ENCODE data around the gene MYH9. TPM values are rescaled to one million over a fixed set of nuclear protein-coding genes. Genes with fewer than 3 reads are reported as not detected.

MYH9 gene
- total RNA-seq, 2 experiments from 2014 or later: 112 to 223 TPM

DNA sequence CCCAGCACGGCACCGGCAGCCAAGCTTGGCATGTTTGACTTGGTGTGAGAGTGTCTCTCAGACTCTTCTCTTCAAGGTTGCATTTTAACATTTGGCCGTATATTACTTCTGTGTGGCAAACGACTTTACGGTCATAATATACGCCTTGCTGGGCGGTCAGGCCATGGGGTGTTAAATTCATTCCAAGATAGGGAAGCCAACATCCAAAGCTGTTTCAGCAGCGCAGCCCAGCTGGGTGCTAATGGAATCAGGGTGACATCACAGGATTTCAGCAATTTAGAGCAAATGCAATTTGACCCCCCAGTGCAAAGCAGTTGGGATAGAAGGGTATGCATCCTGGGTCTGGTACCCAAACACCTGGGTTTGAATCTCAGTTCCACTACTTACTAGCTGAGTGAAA, 16.7 kb upstream of the MYH9 start:
- H3K36me3 ChIP-seq (ENCODE audit: insufficient read depth, low read length): no peaks in the 10 kb centered on the region
- no peak for DNase-seq (ENCODE audit: low spot score)
- no peaks in the 10 kb centered on the region for H3K79me2 ChIP-seq (ENCODE audit: insufficient read depth, low read depth, low read length)
- no peaks in the 10 kb centered on the region for H3K9me3 ChIP-seq (ENCODE audit: low read length)
- no peak overlapping the region for H3K4me2 ChIP-seq (ENCODE audit: low read length)
- no peak for TF ChIP-seq EZH2phosphoT487 (IDR thresholded peaks at IDR 0.05; ENCODE audit: borderline replicate concordance, low read depth, low read length)
- no peak overlapping the region for H3K4me3 ChIP-seq (ENCODE audit: low read depth, low read length, poor library complexity, severe bottlenecking)
- H4K20me1 ChIP-seq (ENCODE audit: insufficient read depth, low read length): no peaks in the 10 kb centered on the region
- H3K4me1 ChIP-seq (ENCODE audit: insufficient read depth, low read length, poor library complexity, severe bottlenecking): peaks cover 37% of the 10 kb centered on the region
- H2AFZ ChIP-seq (ENCODE audit: low read length): no peak overlapping the region
- intact Hi-C loops (cut with micrococcal nuclease; ENCODE audit: unreplicated experiment): loop anchor here (2.0 kb wide), 2 partner anchors 16 to 50 kb away; no protein-coding TSS in a partner anchor
- ChIA-PET POLR2A (interaction anchor here (1.4 kb wide), 1 partner anchor 47 kb away, joined by 3 read pairs; no protein-coding TSS in a partner anchor), CTCF (ENCODE audit: unreplicated experiment) (no interaction called here)
- BruUV-seq (replicated peaks): no TSS peak
- H3K9me2 ChIP-seq (ENCODE audit: insufficient read depth, low read length): no peaks in the 10 kb centered on the region
- peak overlapping the region; percentile 92 for H3K27ac ChIP-seq (ENCODE audit: low read depth, low read length, poor library complexity, severe bottlenecking)

DNA sequence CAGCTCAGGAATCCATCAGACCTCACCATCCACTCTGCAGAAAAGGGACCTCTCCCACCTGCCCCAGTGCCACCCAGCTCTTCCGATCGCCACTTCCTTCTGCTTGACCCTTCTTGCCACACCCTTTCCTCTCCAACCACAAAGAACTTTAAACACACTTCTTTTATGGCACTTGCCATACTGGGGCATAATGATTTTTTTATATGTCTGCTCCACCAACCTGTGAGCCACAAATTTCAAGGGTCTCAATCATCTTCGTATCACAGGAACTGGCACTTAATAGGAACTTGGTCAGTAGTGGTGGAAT, 11.7 kb upstream of the MYH9 start:
- Histone ChIP-seq H3K36me3 (ENCODE audit: insufficient read depth, low read length) (no peaks in the 10 kb centered on the region), H3K4me3 (ENCODE audit: low read depth, low read length, poor library complexity, severe bottlenecking) (no peak overlapping the region), H2AFZ (ENCODE audit: low read length) (no peak overlapping the region), H4K20me1 (ENCODE audit: insufficient read depth, low read length) (no peaks in the 10 kb centered on the region), H3K9me2 (ENCODE audit: insufficient read depth, low read length) (no peaks in the 10 kb centered on the region), H3K27ac (ENCODE audit: low read depth, low read length, poor library complexity, severe bottlenecking) (no peak overlapping the region), H3K4me2 (ENCODE audit: low read length) (no peak overlapping the region), H3K79me2 (ENCODE audit: insufficient read depth, low read depth, low read length) (no peaks in the 10 kb centered on the region), H3K4me1 (ENCODE audit: insufficient read depth, low read length, poor library complexity, severe bottlenecking) (peaks cover 12% of the 10 kb centered on the region), H3K9me3 (ENCODE audit: low read length) (no peaks in the 10 kb centered on the region)
- ChIA-PET CTCF (ENCODE audit: unreplicated experiment) (no interaction called here), POLR2A (no interaction called here)
- DNase-seq (ENCODE audit: low spot score): no peak
- BruUV-seq (replicated peaks): no TSS peak
- no peak for TF ChIP-seq EZH2phosphoT487 (IDR thresholded peaks at IDR 0.05; ENCODE audit: borderline replicate concordance, low read depth, low read length)
- TF ChIP-seq, protein P1, sequence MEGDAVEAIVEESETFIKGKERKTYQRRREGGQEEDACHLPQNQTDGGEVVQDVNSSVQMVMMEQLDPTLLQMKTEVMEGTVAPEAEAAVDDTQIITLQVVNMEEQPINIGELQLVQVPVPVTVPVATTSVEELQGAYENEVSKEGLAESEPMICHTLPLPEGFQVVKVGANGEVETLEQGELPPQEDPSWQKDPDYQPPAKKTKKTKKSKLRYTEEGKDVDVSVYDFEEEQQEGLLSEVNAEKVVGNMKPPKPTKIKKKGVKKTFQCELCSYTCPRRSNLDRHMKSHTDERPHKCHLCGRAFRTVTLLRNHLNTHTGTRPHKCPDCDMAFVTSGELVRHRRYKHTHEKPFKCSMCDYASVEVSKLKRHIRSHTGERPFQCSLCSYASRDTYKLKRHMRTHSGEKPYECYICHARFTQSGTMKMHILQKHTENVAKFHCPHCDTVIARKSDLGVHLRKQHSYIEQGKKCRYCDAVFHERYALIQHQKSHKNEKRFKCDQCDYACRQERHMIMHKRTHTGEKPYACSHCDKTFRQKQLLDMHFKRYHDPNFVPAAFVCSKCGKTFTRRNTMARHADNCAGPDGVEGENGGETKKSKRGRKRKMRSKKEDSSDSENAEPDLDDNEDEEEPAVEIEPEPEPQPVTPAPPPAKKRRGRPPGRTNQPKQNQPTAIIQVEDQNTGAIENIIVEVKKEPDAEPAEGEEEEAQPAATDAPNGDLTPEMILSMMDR (conservative IDR thresholded peaks at IDR 0.05; ENCODE audit: low read length): no peak
- intact Hi-C loops (cut with micrococcal nuclease; ENCODE audit: unreplicated experiment): no loop called here

DNA sequence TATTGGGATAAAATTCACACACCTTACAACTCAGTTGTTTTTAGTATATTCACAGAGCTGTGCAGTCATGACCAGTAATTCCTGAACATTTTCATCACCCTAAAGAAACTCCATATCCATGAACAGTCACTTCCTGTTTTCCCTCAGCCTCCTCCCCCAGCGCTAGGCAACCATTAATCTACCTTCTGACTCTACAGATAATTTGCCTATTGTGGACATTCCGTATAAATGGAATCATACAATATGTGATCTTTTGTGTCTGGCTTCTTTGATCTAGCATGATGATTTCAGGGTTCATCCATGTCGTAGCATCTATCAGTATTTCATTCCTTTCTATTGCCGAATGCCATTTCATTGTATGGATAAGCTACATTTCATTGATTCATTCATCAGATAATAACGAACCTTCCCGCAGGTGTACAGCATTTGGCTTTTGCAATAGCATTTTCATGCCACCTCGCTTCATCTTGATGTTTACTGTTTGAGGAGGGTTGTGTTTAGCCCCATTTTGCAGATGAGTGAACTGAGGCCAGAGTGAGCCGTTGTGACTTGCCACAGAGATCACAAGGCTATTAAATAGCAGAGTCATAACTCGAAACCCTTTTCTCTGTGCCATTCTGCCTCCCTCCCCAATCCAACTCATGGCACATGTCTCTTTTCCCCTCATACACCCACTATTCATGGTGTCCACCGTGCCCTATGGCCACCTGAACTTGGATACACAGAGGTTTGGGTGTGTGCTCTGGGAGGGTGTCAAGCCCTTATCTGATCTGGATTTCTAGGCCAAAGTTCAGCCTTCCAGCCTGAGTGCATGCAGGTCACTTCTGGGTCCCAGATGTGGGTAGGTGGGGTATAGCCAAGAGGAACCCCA, 11.1 kb upstream of the MYH9 start:
- CTCF ChIA-PET (ENCODE audit: unreplicated experiment): interaction anchor here (0.6 kb wide), 1 partner anchor 112 kb away, joined by 4 read pairs; no protein-coding TSS in a partner anchor

More for the DNA sequence above, 11.1 kb upstream of the MYH9 start:
- intact Hi-C loops (cut with micrococcal nuclease; ENCODE audit: unreplicated experiment): no loop called here
- no peaks in the 10 kb centered on the region for H4K20me1 ChIP-seq (ENCODE audit: insufficient read depth, low read length)
- no peak for DNase-seq (ENCODE audit: low spot score)
- TF ChIP-seq EZH2phosphoT487 (IDR thresholded peaks at IDR 0.05; ENCODE audit: borderline replicate concordance, low read depth, low read length): no peak
- TF ChIP-seq, protein P1 (conservative IDR thresholded peaks at IDR 0.05; ENCODE audit: low read length): no peak
- H3K27ac ChIP-seq (ENCODE audit: low read depth, low read length, poor library complexity, severe bottlenecking): no peak overlapping the region
- BruUV-seq (replicated peaks): no TSS peak
- no peaks in the 10 kb centered on the region for H3K9me2 ChIP-seq (ENCODE audit: insufficient read depth, low read length)
- no peaks in the 10 kb centered on the region for H3K79me2 ChIP-seq (ENCODE audit: insufficient read depth, low read depth, low read length)
- peaks cover 9% of the 10 kb centered on the region for H3K4me1 ChIP-seq (ENCODE audit: insufficient read depth, low read length, poor library complexity, severe bottlenecking)
- no peaks in the 10 kb centered on the region for H3K36me3 ChIP-seq (ENCODE audit: insufficient read depth, low read length)
- POLR2A ChIA-PET: interaction anchor here (0.6 to 1.0 kb wide), 2 partner anchors 30 to 43 kb away, joined by 3 read pairs; no protein-coding TSS in a partner anchor
- no peaks in the 10 kb centered on the region for H3K9me3 ChIP-seq (ENCODE audit: low read length)
- H3K4me3 ChIP-seq (ENCODE audit: low read depth, low read length, poor library complexity, severe bottlenecking): no peak overlapping the region
- no peak overlapping the region for H3K4me2 ChIP-seq (ENCODE audit: low read length)
- H2AFZ ChIP-seq (ENCODE audit: low read length): no peak overlapping the region
